D721Med (cell line): ENCODE measurements around the gene TMEM88.
"Not testable (repeated sequence)": the region's sequence is repeated elsewhere in the genome, so short reads cannot be mapped to it uniquely, and the experiment has no call there.

Source experiments
- DNase-seq: peaks from one replicate; pipeline ENCODE4 v3.0.0; 2011; ENCODE audit warnings: low spot score; ENCODE audit not compliant: insufficient read length
- FAIRE-seq: peaks from 2 replicates; lab custom pipeline; 2011; peaks lifted over from hg19 to GRCh38; lab: Jason Lieb, UNC
- CTCF ChIP-seq: IDR thresholded peaks from 2 replicates; pipeline ENCODE4 v1.5.1; 2012; ENCODE audit warnings: mild to moderate bottlenecking, control low read depth; ENCODE audit not compliant: insufficient read depth; ENCODE audit errors: missing control alignments

TMEM88 gene

GRCh38 chr17:7854851-7855659, at the start of gene TMEM88:
Gene TMEM88, plus strand, starts transcription at chr17:7855066. Its CDS starts 9 bp downstream, at chr17:7855075.
- TF ChIP-seq CTCF = no peak
- no peak for FAIRE-seq

GRCh38 chr17:7806587-7806986, 48.3 kb upstream of the TMEM88 start:
- FAIRE-seq (no peak), DNase-seq (no peak)
- TF ChIP-seq CTCF = no peak

More at GRCh38 chr17:7854851-7855659, at the start of gene TMEM88:
- DNase-seq = no peak

- no peak for TF ChIP-seq CTCF
- DNase-seq (no peak), FAIRE-seq (no peak)
Observed at GRCh38 chr17:7807206-7807605, 47.7 kb upstream of the TMEM88 start.

- FAIRE-seq (no peak), DNase-seq (no peak)
- TF ChIP-seq CTCF = no peak
Observed at GRCh38 chr17:7809086-7809790, 45.6 kb upstream of the TMEM88 start.

- FAIRE-seq, DNase-seq: not testable (repeated sequence)
Observed at GRCh38 chr17:7809791-7810343, 45.0 kb upstream of the TMEM88 start.

GRCh38 chr17:7811251-7811650, 43.6 kb upstream of the TMEM88 start:
- FAIRE-seq (no peak), DNase-seq (no peak)
- TF ChIP-seq CTCF = no peak

- TF ChIP-seq CTCF = no peak
- FAIRE-seq (no peak), DNase-seq (no peak)
Observed at GRCh38 chr17:7814969-7815368, 39.9 kb upstream of the TMEM88 start.
